GM23338 (cell line): Measurements from ENCODE around the gene CD3G. TPM values are rescaled to one million over a fixed set of nuclear protein-coding genes. Genes with fewer than 3 reads are reported as not detected.

Experiments used
- ATAC-seq: fragments of 200-7000 bp; cut with Tn5 transposase; 3 replicates; pipeline ENCODE4 v1.9.1; 2020
- DNase-seq: peaks from one replicate; pipeline ENCODE4 v3.0.0-alpha.2; 2015; ENCODE audit warnings: low spot score
- H2AFZ ChIP-seq: fragments of 200-600 bp; sonication (generic); 2 replicates; pipeline ENCODE4 v1.8.0; 2016; ENCODE audit warnings: antibody characterized with exemption, mild to moderate bottlenecking, moderate library complexity
- H3F3A ChIP-seq: fragments of 200-600 bp; sonication (generic); replicated peaks from 2 replicates; pipeline ENCODE4 v1.8.0; 2017; ENCODE audit warnings: antibody characterized with exemption, mixed run types, low read depth
- H3K27ac ChIP-seq: fragments of 200-600 bp; sonication (generic); 2 replicates; pipeline ENCODE4 v1.6.1; 2016; ENCODE audit warnings: low read depth
- H3K27me3 ChIP-seq: fragments of 200-600 bp; sonication (generic); 2 replicates; pipeline ENCODE4 v1.8.0; 2016; ENCODE audit warnings: mild to moderate bottlenecking, mixed run types, moderate library complexity; ENCODE audit not compliant: insufficient read depth
- H3K36me3 ChIP-seq: fragments of 200-600 bp; sonication (generic); 2 replicates; pipeline ENCODE4 v1.8.0; 2016; ENCODE audit warnings: mild to moderate bottlenecking; ENCODE audit not compliant: insufficient read depth
- H3K4me1 ChIP-seq: fragments of 200-600 bp; sonication (generic); 2 replicates; pipeline ENCODE4 v1.8.0; 2016; ENCODE audit warnings: mild to moderate bottlenecking, moderate library complexity; ENCODE audit not compliant: insufficient read depth
- H3K4me2 ChIP-seq: fragments of 200-600 bp; sonication (generic); 2 replicates; pipeline ENCODE4 v1.7.1; 2017; ENCODE audit warnings: mixed run types
- H3K4me3 ChIP-seq: fragments of 200-600 bp; sonication (generic); 2 replicates; pipeline ENCODE4 v1.6.1; 2016; ENCODE audit warnings: mixed run types
- H3K79me2 ChIP-seq: fragments of 200-600 bp; sonication (generic); replicated peaks from 2 replicates; pipeline ENCODE4 v1.8.0; 2017; ENCODE audit warnings: mild to moderate bottlenecking; ENCODE audit not compliant: insufficient read depth
- H3K9me2 ChIP-seq: fragments of 200-600 bp; sonication (generic); 2 replicates; pipeline ENCODE4 v1.8.0; 2017; ENCODE audit not compliant: insufficient read depth
- H4K20me1 ChIP-seq: fragments of 200-600 bp; sonication (generic); replicated peaks from 2 replicates; pipeline ENCODE4 v1.8.0; 2017; ENCODE audit warnings: mild to moderate bottlenecking; ENCODE audit not compliant: insufficient read depth
- H3K27ac Mint-ChIP-seq: 2 replicates; pipeline ENCODE4 v1.8.0; 2020; ENCODE audit warnings: inconsistent platforms, mild to moderate bottlenecking, moderate library complexity, mixed read lengths
- H3K27me3 Mint-ChIP-seq: 3 replicates; pipeline ENCODE4 v1.8.0; 2022; ENCODE audit warnings: low read depth, mild to moderate bottlenecking, moderate library complexity, mixed read lengths, inconsistent platforms; ENCODE audit not compliant: insufficient read depth, poor library complexity
- H3K36me3 Mint-ChIP-seq: 3 replicates; pipeline ENCODE4 v1.8.0; 2021; ENCODE audit warnings: low read depth, mild to moderate bottlenecking, inconsistent platforms, moderate library complexity, mixed read lengths
- H3K4me1 Mint-ChIP-seq: 3 replicates; pipeline ENCODE4 v1.8.0; 2020; ENCODE audit warnings: mild to moderate bottlenecking, inconsistent platforms, mixed read lengths
- H3K4me3 Mint-ChIP-seq: 3 replicates; pipeline ENCODE4 v1.8.0; 2021; ENCODE audit warnings: moderate library complexity, mild to moderate bottlenecking, inconsistent platforms, mixed read lengths
- H3K9me3 Mint-ChIP-seq: 3 replicates; pipeline ENCODE4 v1.8.0; 2020; ENCODE audit warnings: moderate library complexity, mild to moderate bottlenecking, inconsistent platforms, mixed read lengths
- CREB1 ChIP-seq: fragments of 250-450 bp; sonication (Bioruptor Pico); IDR thresholded peaks from 2 replicates; pipeline ENCODE4 v1.5.0; 2020; ENCODE audit warnings: low read depth, mild to moderate bottlenecking, moderate library complexity
- CTCF ChIP-seq, 2 experiments: fragments of 200-600 bp in 1 of 2; sonication (generic) in 1 of 2; conservative IDR thresholded peaks; 2 replicates each; pipeline versions ENCODE4 v1.5.1 to v1.6.1; 2016 to 2017; ENCODE audit warnings: antibody characterized with exemption in 2 of 2, low read depth in 2 of 2, mild to moderate bottlenecking in 2 of 2, moderate library complexity in 1 of 2
- ETS1 ChIP-seq: IDR thresholded peaks from 2 replicates; pipeline ENCODE4 v1.6.1; 2016; ENCODE audit warnings: antibody characterized with exemption
- JUNB ChIP-seq: IDR thresholded peaks from one replicate; pipeline ENCODE4 v1.6.1; 2016; ENCODE audit warnings: antibody characterized with exemption; ENCODE audit not compliant: unreplicated experiment
- NANOG ChIP-seq: IDR thresholded peaks from 2 replicates; pipeline ENCODE4 v1.6.1; 2016; ENCODE audit warnings: antibody characterized with exemption, borderline replicate concordance
- POLR2AphosphoS5 ChIP-seq: IDR thresholded peaks from 2 replicates; pipeline ENCODE4 v1.6.1; 2016; ENCODE audit warnings: antibody characterized with exemption, low read depth
- REST ChIP-seq: IDR thresholded peaks from one replicate; pipeline ENCODE4 v1.6.1; 2018; ENCODE audit warnings: antibody characterized with exemption; ENCODE audit not compliant: unreplicated experiment
- ZNF114 ChIP-seq: fragments of 250-450 bp; sonication (Bioruptor Pico); IDR thresholded peaks from 2 replicates; pipeline ENCODE4 v1.5.0; 2020; ENCODE audit warnings: mild to moderate bottlenecking, moderate library complexity
- polyA plus RNA-seq: library from polyadenylated mRNA; unstranded; fragments of >200 nt; fragmentation: Nextera tagmentation; extraction: Ambion mirVana; gene quantifications from 2 replicates; pipeline ENCODE4 v1.2.1, GENCODE V29; 2016
- total RNA-seq: library from RNA; depleted of rRNA; stranded (reverse); fragments of >200 nt; shearing (Covaris generic); gene quantifications from 2 replicates; pipeline ENCODE4 v1.2.3, GENCODE V29; 2014

The CD3G gene
- total and polyA plus RNA-seq, 2 experiments from 2014 or later: not detected

GRCh38 chr11:118358071-118358470 lies 13.9 kb downstream of the CD3G start (continued):
- no peak for TF ChIP-seq REST
- TF ChIP-seq CTCF (conservative IDR thresholded peaks at IDR 0.05; ENCODE audit: low read depth in 2 of 2): no peak
- no peak for TF ChIP-seq JUNB
- no peak for TF ChIP-seq ZNF114 (CRISPR knock-in tag)
- no peak for TF ChIP-seq CREB1 (CRISPR knock-in tag)

- peaks cover 6% of the 10 kb centered on the region for H4K20me1 ChIP-seq
- peak within 1 kb of the TSS; percentile 57; the same call in 1 of the 2 replicates for H3K27ac ChIP-seq
- peak; percentile 98 for DNase-seq
- peak within 1 kb of the TSS; percentile 94 for H2AFZ ChIP-seq
- no peaks in the 10 kb centered on the region; the same call in 2 of the 3 replicates for H3K9me3 Mint-ChIP-seq
- 0 out of 2 replicates have a peak, but pooled peaks cover 3% of the 10 kb centered on the region for H3F3A ChIP-seq
- H3K4me3 ChIP-seq: peak within 1 kb of the TSS; percentile 94
- H3K9me2 ChIP-seq: no peaks in the 10 kb centered on the region
- H3K4me1 ChIP-seq: peaks cover 4% of the 10 kb centered on the region; the same call in 1 of the 2 replicates
- H3K4me2 ChIP-seq: peak within 1 kb of the TSS; percentile 98
- TF ChIP-seq POLR2AphosphoS5 (peak; percentile 86), ETS1 (peak; percentile 91), NANOG (no peak), CREB1 (CRISPR knock-in tag) (peak; percentile 98)
- peak within 1 kb of the TSS; percentile 93 for H3K27ac Mint-ChIP-seq
- no peaks in the 10 kb centered on the region for H3K36me3 Mint-ChIP-seq
- peaks cover 10% of the 10 kb centered on the region for H3K27me3 Mint-ChIP-seq
- no peaks in the 10 kb centered on the region; the same call in 2 of the 3 replicates for H3K4me1 Mint-ChIP-seq
- peaks cover 44% of the 10 kb centered on the region for H3K79me2 ChIP-seq
- peak; percentile 96 for ATAC-seq
- peak within 1 kb of the TSS; percentile 96 for H3K4me3 Mint-ChIP-seq
- H3K27me3 ChIP-seq: no peaks in the 10 kb centered on the region
- no peaks in the 10 kb centered on the region for H3K36me3 ChIP-seq
Measured at GRCh38 chr11:118359295-118359958, 15.3 kb downstream of the CD3G start, which contains the start of gene UBE4A. Gene UBE4A, plus strand, starts transcription at chr11:118359600. Its CDS starts 5,481 bp downstream, at chr11:118365081.
